ENCODE results near the gene RTL9.
"Not testable (repeated sequence)": the region's sequence is repeated elsewhere in the genome, so short reads cannot be mapped to it uniquely, and the experiment has no call there.

The RTL9 gene

GRCh38 chrX:110403441-110404238 lies 45.0 kb downstream of the RTL9 start:
- no peak overlapping the region for H3K4me3 ChIP-seq (ENCODE audit: low read depth, low read length)
- DNase-seq (ENCODE audit: low read depth): no peak
- no peak for TF ChIP-seq CTCF (IDR thresholded peaks at IDR 0.05; ENCODE audit: insufficient read depth, low read depth, low read length, missing control alignments)

- no peak for TF ChIP-seq CTCF (IDR thresholded peaks at IDR 0.05; ENCODE audit: insufficient read depth, low read depth, low read length, missing control alignments)
- no peak for DNase-seq (ENCODE audit: low read depth)
Observed at GRCh38 chrX:110404376-110404775, 45.7 kb downstream of the RTL9 start.

GRCh38 chrX:110406250-110406649 lies 47.6 kb downstream of the RTL9 start:
- DNase-seq (ENCODE audit: low read depth); H3K4me3 ChIP-seq (ENCODE audit: low read depth, low read length): not testable (repeated sequence)

More at GRCh38 chrX:110404376-110404775, 45.7 kb downstream of the RTL9 start:
- H3K4me3 ChIP-seq (ENCODE audit: low read depth, low read length): no peak overlapping the region

GRCh38 chrX:110406822-110407221 lies 48.2 kb downstream of the RTL9 start:
- H3K4me3 ChIP-seq (ENCODE audit: low read depth, low read length): no peak overlapping the region
- DNase-seq (ENCODE audit: low read depth): no peak
- TF ChIP-seq CTCF (IDR thresholded peaks at IDR 0.05; ENCODE audit: insufficient read depth, low read depth, low read length, missing control alignments): no peak

- TF ChIP-seq CTCF (IDR thresholded peaks at IDR 0.05; ENCODE audit: insufficient read depth, low read depth, low read length, missing control alignments): peak; percentile 53
- DNase-seq (ENCODE audit: low read depth): peak; percentile 54
Observed at GRCh38 chrX:110407910-110408545, 49.4 kb downstream of the RTL9 start.

More at GRCh38 chrX:110407910-110408545, 49.4 kb downstream of the RTL9 start:
- no peak overlapping the region for H3K4me3 ChIP-seq (ENCODE audit: low read depth, low read length)

Measured in GM12865 (cell line).